ENCODE measurements around the gene F10. TPM values are rescaled to one million over a fixed set of nuclear protein-coding genes. Genes with fewer than 3 reads are reported as not detected.

F10 gene
- total and polyA plus RNA-seq, 2 of the 13 experiments (the other 11 are each of a cell fraction or from before 2014, with no cell fraction given), result 58.4 to 237 TPM

GRCh38 chr13:113117335-113117872 is 5.2 kb upstream of the F10 start:
- DNase-seq (ENCODE audit: low spot score), result no peak
- WGBS (ENCODE audit: low lambda C conversion rate), result 96% methylated on average over 20 of the region's 26 CpGs
- Histone ChIP-seq H3K79me2 (ENCODE audit: insufficient read depth, low read length) (no peaks in the 10 kb centered on the region), H4K20me1 (ENCODE audit: insufficient read depth, low read length) (no peaks in the 10 kb centered on the region), H3K27ac (ENCODE audit: extremely low read length, insufficient read depth, low read length) (no peak overlapping the region), H3K4me1 (ENCODE audit: insufficient read depth, low read length) (peaks cover 25% of the 10 kb centered on the region), H3K4me3 (replicated peaks in 1 of 3; ENCODE audit: insufficient read depth in 1 of 3, low read depth in 2 of 3, low read length in 3 of 3) (no peak overlapping the region), H3K9ac (ENCODE audit: insufficient read depth, low read depth, low read length) (no peak overlapping the region), H3K4me2 (ENCODE audit: low read depth, low read length) (no peak overlapping the region), H3K9me3 (ENCODE audit: low read length) (no peaks in the 10 kb centered on the region), H3K27me3 (ENCODE audit: control insufficient read depth in 1 of 2, insufficient read depth in 2 of 2, low read length in 2 of 2) (no peaks in the 10 kb centered on the region), H3K36me3 (replicated peaks in 1 of 2; ENCODE audit: control insufficient read depth in 1 of 2, insufficient read depth in 2 of 2, low read length in 2 of 2) (peaks cover 0 to 1% of the 10 kb centered on the region in 2 experiments; a peak in 1 of 5 replicates), H2AFZ (ENCODE audit: low read length) (no peak overlapping the region)
- BruUV-seq (replicated peaks), result no TSS peak
- ChIA-PET POLR2A (interaction anchor here (1.2 kb wide), 1 partner anchor 33 kb away, joined by 3 read pairs; no protein-coding TSS in a partner anchor), CTCF (ENCODE audit: low intra/inter-chr PET ratio, low total read pairs) (no interaction called here)
- intact Hi-C loops (cut with micrococcal nuclease; ENCODE audit: unreplicated experiment) (no loop called here), in situ Hi-C loops (cut with HindIII; ENCODE audit: extremely low pct_ligation_motif_present, low pct_unique_long_range_greater_than_20kb) (no loop called here)
- no peak for FAIRE-seq
- no peak for ATAC-seq
- TF ChIP-seq SMYD3 (CRISPR knock-in tag; IDR thresholded peaks at IDR 0.05) (no peak), TCF12 (IDR thresholded peaks at IDR 0.05) (no peak), TCF12 (CRISPR knock-in tag; IDR thresholded peaks at IDR 0.05) (no peak), TBX3 (IDR thresholded peaks at IDR 0.05; ENCODE audit: borderline replicate concordance) (no peak), ZNF878 (CRISPR knock-in tag; IDR thresholded peaks at IDR 0.05) (no peak), ZNF263 (CRISPR knock-in tag; IDR thresholded peaks at IDR 0.05) (no peak), IKZF4 (CRISPR knock-in tag; IDR thresholded peaks at IDR 0.05; ENCODE audit: borderline replicate concordance, low read depth, not compliant biosample characterization) (no peak), ZNF281 (CRISPR knock-in tag; IDR thresholded peaks at IDR 0.05; ENCODE audit: borderline replicate concordance) (no peak), ZNF180 (CRISPR knock-in tag; IDR thresholded peaks at IDR 0.05; ENCODE audit: borderline replicate concordance, low read depth) (no peak), E2F1 (CRISPR knock-in tag; IDR thresholded peaks at IDR 0.05) (no peak)
- TF ChIP-seq, protein P1, sequence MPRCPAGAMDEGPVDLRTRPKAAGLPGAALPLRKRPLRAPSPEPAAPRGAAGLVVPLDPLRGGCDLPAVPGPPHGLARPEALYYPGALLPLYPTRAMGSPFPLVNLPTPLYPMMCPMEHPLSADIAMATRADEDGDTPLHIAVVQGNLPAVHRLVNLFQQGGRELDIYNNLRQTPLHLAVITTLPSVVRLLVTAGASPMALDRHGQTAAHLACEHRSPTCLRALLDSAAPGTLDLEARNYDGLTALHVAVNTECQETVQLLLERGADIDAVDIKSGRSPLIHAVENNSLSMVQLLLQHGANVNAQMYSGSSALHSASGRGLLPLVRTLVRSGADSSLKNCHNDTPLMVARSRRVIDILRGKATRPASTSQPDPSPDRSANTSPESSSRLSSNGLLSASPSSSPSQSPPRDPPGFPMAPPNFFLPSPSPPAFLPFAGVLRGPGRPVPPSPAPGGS (CRISPR knock-in tag; IDR thresholded peaks at IDR 0.05), result no peak
- TF ChIP-seq, protein P2, sequence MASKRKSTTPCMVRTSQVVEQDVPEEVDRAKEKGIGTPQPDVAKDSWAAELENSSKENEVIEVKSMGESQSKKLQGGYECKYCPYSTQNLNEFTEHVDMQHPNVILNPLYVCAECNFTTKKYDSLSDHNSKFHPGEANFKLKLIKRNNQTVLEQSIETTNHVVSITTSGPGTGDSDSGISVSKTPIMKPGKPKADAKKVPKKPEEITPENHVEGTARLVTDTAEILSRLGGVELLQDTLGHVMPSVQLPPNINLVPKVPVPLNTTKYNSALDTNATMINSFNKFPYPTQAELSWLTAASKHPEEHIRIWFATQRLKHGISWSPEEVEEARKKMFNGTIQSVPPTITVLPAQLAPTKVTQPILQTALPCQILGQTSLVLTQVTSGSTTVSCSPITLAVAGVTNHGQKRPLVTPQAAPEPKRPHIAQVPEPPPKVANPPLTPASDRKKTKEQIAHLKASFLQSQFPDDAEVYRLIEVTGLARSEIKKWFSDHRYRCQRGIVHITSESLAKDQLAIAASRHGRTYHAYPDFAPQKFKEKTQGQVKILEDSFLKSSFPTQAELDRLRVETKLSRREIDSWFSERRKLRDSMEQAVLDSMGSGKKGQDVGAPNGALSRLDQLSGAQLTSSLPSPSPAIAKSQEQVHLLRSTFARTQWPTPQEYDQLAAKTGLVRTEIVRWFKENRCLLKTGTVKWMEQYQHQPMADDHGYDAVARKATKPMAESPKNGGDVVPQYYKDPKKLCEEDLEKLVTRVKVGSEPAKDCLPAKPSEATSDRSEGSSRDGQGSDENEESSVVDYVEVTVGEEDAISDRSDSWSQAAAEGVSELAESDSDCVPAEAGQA (IDR thresholded peaks at IDR 0.05; ENCODE audit: low read depth), result no peak
- TF ChIP-seq, protein P2 (CRISPR knock-in tag; IDR thresholded peaks at IDR 0.05; ENCODE audit: borderline replicate concordance), result no peak
